ENCODE data around the gene DSG1. TPM values are rescaled to one million over a fixed set of nuclear protein-coding genes. Genes with fewer than 3 reads are reported as not detected.

The DSG1 gene
- total and polyA plus RNA-seq, 7 donors: not detected

- 83 to 84% methylated on average over 5 of the region's 5 CpGs for WGBS, 2 donors
- no peaks in the 10 kb centered on the region for H3K36me3 ChIP-seq
- peaks cover 0 to 3% (median 0%) of the 10 kb centered on the region in 4 donors for H3K9me3 ChIP-seq
- H3K27ac ChIP-seq: no peak overlapping the region
- intact Hi-C loops (cut with DNase I): no loop called here
- no peak for TF ChIP-seq EP300 (IDR thresholded peaks at IDR 0.05)
- TF ChIP-seq POLR2A (IDR thresholded peaks at IDR 0.05): no peak
- TF ChIP-seq POLR2AphosphoS5 (IDR thresholded peaks at IDR 0.05): no peak
- no peak for TF ChIP-seq CTCF (IDR thresholded peaks at IDR 0.05)
- DNase-seq: no peak
- no peaks in the 10 kb centered on the region for H3K27me3 ChIP-seq
- no peak overlapping the region for H3K4me3 ChIP-seq
- H3K4me1 ChIP-seq: no peaks in the 10 kb centered on the region
Measured at GRCh38 chr18:31294199-31294747, 23.7 kb upstream of the DSG1 start.

DNA sequence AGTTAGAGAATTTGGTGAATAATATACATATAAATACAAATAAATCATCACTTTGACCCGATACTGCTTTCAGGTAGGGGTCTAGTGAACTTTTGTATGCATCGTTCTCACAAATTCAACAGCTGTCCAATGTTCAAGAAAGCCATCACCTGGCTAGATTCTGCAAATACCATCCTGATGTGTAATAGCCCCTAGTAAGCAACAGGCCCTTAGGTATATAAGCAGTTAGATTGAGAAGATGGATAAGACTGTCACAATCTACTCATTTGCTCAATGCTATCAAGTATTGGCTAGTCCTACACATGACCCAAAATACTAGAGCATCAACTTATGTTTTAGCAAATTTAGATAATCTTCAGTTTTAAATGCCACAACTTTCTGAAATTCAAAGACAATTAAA lies 20.7 kb upstream of the DSG1 start:
- 91 to 96% methylated on average over 2 of the region's 2 CpGs for WGBS, 2 donors

GRCh38 chr18:31301201-31301655 lies 16.7 kb upstream of the DSG1 start:
- H3K36me3 ChIP-seq: no peaks in the 10 kb centered on the region
- WGBS, 2 donors: 56 to 70% methylated on average over 3 of the region's 3 CpGs
- H3K4me3 ChIP-seq: no peak overlapping the region
- H3K4me1 ChIP-seq: no peaks in the 10 kb centered on the region
- no peak for DNase-seq
- TF ChIP-seq EP300 (IDR thresholded peaks at IDR 0.05): no peak
- TF ChIP-seq CTCF (IDR thresholded peaks at IDR 0.05): no peak
- TF ChIP-seq POLR2A (IDR thresholded peaks at IDR 0.05): no peak
- TF ChIP-seq POLR2AphosphoS5 (IDR thresholded peaks at IDR 0.05): no peak
- H3K27ac ChIP-seq: no peak overlapping the region
- no peaks in the 10 kb centered on the region for H3K27me3 ChIP-seq
- H3K9me3 ChIP-seq: no peaks in the 10 kb centered on the region
- intact Hi-C loops (cut with DNase I): no loop called here

More for the DNA sequence above, 20.7 kb upstream of the DSG1 start:
- no peaks in the 10 kb centered on the region for H3K36me3 ChIP-seq
- H3K9me3 ChIP-seq: no peaks in the 10 kb centered on the region
- intact Hi-C loops (cut with DNase I): no loop called here
- no peak for TF ChIP-seq EP300 (IDR thresholded peaks at IDR 0.05)
- no peak for TF ChIP-seq CTCF (IDR thresholded peaks at IDR 0.05)
- TF ChIP-seq POLR2A (IDR thresholded peaks at IDR 0.05): no peak
- TF ChIP-seq POLR2AphosphoS5 (IDR thresholded peaks at IDR 0.05): no peak
- H3K4me1 ChIP-seq: no peaks in the 10 kb centered on the region
- no peak overlapping the region for H3K27ac ChIP-seq
- H3K27me3 ChIP-seq: no peaks in the 10 kb centered on the region
- no peak for DNase-seq
- H3K4me3 ChIP-seq: no peak overlapping the region

DNA sequence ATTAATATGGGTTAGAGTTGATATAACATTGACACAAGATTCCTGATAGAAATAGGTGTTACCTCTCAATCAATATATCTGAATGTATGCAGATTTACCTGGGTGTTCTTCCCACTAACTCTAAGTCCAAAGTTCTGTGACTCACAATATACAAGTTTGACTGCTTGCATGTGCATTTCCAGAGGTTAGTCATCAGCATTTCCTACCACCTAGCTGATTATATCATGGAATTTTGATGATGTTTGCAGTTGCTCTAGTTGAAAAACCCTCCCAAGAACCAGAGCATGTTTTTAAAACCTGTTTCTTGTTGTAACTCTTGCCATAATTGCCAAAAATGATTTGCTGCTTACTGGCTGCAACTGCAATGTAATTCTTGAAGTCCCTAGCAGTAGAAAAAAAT lies 15.0 kb upstream of the DSG1 start:
- intact Hi-C loops (cut with DNase I): no loop called here

More for the DNA sequence above, 15.0 kb upstream of the DSG1 start:
- Histone ChIP-seq H3K36me3 (no peaks in the 10 kb centered on the region), H3K4me1 (no peaks in the 10 kb centered on the region), H3K9me3 (no peaks in the 10 kb centered on the region), H3K4me3 (no peak overlapping the region), H3K27me3 (no peaks in the 10 kb centered on the region), H3K27ac (no peak overlapping the region)
- no peak for TF ChIP-seq POLR2AphosphoS5 (IDR thresholded peaks at IDR 0.05)
- TF ChIP-seq EP300 (IDR thresholded peaks at IDR 0.05): no peak
- no peak for TF ChIP-seq POLR2A (IDR thresholded peaks at IDR 0.05)
- no peak for TF ChIP-seq CTCF (IDR thresholded peaks at IDR 0.05)
- DNase-seq: no peak
